ENCODE measurements around the gene ATOH8.
A peak's percentile ranks its signal among the peaks of the same experiment; 100 is the strongest.

ATOH8 gene

GRCh38 chr2:85800586-85800985 lies 46.8 kb downstream of the ATOH8 start:
- no peak for DNase-seq (ENCODE audit: low read depth in 2 of 3, low spot score in 1 of 3)

- DNase-seq (ENCODE audit: low read depth in 2 of 3, low spot score in 1 of 3), result no peak
These were observed 48.1 kb downstream of the ATOH8 start for GRCh38 chr2:85801871-85802270.

GRCh38 chr2:85802354-85803103 lies 48.7 kb downstream of the ATOH8 start:
- DNase-seq (ENCODE audit: low read depth in 2 of 3, low spot score in 1 of 3), result no peak

- DNase-seq (ENCODE audit: low read depth in 2 of 3, low spot score in 1 of 3), result no peak
These were observed 50.1 kb downstream of the ATOH8 start for GRCh38 chr2:85803704-85804425.

- peak in 1 of 3 donors; percentile 11 for DNase-seq (ENCODE audit: low read depth in 2 of 3, low spot score in 1 of 3)
These were observed 50.8 kb downstream of the ATOH8 start for GRCh38 chr2:85804583-85804982.

GRCh38 chr2:85806358-85807118 lies 52.7 kb downstream of the ATOH8 start:
- no peak for DNase-seq (ENCODE audit: low read depth in 2 of 3, low spot score in 1 of 3)

GRCh38 chr2:85807756-85808155 lies 54.0 kb downstream of the ATOH8 start:
- no peak for DNase-seq (ENCODE audit: low read depth in 2 of 3, low spot score in 1 of 3)

- DNase-seq (ENCODE audit: low read depth in 2 of 3, low spot score in 1 of 3), result no peak
These were observed 56.8 kb downstream of the ATOH8 start for GRCh38 chr2:85810371-85811179.

- DNase-seq (ENCODE audit: low read depth in 2 of 3, low spot score in 1 of 3), result no peak
These were observed 57.6 kb downstream of the ATOH8 start for GRCh38 chr2:85811180-85812093.

GRCh38 chr2:85812094-85812735 lies 58.4 kb downstream of the ATOH8 start:
- no peak for DNase-seq (ENCODE audit: low read depth in 2 of 3, low spot score in 1 of 3)

GRCh38 chr2:85813211-85813981 lies 59.6 kb downstream of the ATOH8 start:
- no peak for DNase-seq (ENCODE audit: low read depth in 2 of 3, low spot score in 1 of 3)

- peak; percentile 77 to 79 (median 79) for DNase-seq (ENCODE audit: low read depth in 2 of 3, low spot score in 1 of 3)
These were observed 60.4 kb downstream of the ATOH8 start for GRCh38 chr2:85813982-85814801.

GRCh38 chr2:85814802-85815550 lies 61.2 kb downstream of the ATOH8 start:
- DNase-seq (ENCODE audit: low read depth in 2 of 3, low spot score in 1 of 3), result no peak

GRCh38 chr2:85819811-85820510 lies 66.2 kb downstream of the ATOH8 start:
- no peak for DNase-seq (ENCODE audit: low read depth in 2 of 3, low spot score in 1 of 3)

- no peak for DNase-seq (ENCODE audit: low read depth in 2 of 3, low spot score in 1 of 3)
These were observed 69.0 kb downstream of the ATOH8 start for GRCh38 chr2:85822766-85823165.

- DNase-seq (ENCODE audit: low read depth in 2 of 3, low spot score in 1 of 3), result no peak
These were observed 70.2 kb downstream of the ATOH8 start for GRCh38 chr2:85823951-85824350.

Measured in stimulated activated CD4-positive, alpha-beta T cell treated with anti-CD3 and anti-CD28 coated beads, Interleukin-12 subunit alpha, Interleukin-12 subunit beta, amount 100 ng/mL, for 48 hours (primary cell).